ENCODE measurements around the gene USP54.

Gene USP54

DNA sequence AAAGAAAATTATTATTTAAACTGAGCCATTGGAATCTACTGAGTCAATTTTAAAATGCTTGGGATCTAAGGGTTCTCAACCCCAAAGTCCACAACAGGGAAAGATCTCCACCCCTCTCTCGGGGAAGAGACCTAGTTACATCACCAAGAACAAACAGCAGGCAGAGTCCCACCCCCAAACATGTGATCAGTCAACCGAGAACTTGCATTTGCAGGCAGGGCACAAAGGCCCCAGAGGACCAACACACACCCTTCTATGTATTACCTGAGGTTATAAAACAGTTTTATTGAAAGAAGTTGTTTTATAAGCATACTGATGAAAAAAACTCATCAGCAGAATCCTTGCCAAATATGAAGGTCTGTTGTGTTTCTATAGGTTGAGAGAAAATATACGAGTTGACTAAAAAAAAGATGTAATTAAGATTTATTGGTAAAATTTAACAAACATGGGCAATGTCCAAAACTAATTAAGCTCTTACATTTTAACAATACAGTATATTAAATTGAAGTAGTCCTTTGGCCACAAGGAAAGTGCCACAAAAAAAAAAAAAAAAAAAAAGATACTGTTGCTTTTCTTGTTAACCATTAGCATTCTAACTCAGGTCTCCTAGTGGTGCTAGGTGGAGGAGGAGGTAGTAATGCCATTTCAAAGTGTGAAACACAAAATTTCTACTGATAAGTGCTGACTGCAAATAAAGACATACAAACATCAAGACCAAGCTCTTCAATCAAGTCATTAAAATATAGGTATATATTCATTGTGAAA is 975 bp upstream of the USP54 start:
- Histone ChIP-seq H3K36me3 (ENCODE audit: control insufficient read depth, insufficient read depth, low read length) (no peaks in the 10 kb centered on the region), H3K4me2 (ENCODE audit: low read length) (no peak overlapping the region), H3K4me1 (peaks cover 9% of the 10 kb centered on the region), H3K27me3 (ENCODE audit: control insufficient read depth, insufficient read depth, low read length) (no peaks in the 10 kb centered on the region), H3K27ac (no peak overlapping the region), H3K9me3 (ENCODE audit: control insufficient read depth, low read length) (no peaks in the 10 kb centered on the region), H3K9ac (no peak overlapping the region), H3K79me2 (peaks cover 20% of the 10 kb centered on the region), H2AFZ (no peak overlapping the region), H3K4me3 (ENCODE audit: low read depth, low read length) (no peak overlapping the region)
- TF ChIP-seq, protein P1, sequence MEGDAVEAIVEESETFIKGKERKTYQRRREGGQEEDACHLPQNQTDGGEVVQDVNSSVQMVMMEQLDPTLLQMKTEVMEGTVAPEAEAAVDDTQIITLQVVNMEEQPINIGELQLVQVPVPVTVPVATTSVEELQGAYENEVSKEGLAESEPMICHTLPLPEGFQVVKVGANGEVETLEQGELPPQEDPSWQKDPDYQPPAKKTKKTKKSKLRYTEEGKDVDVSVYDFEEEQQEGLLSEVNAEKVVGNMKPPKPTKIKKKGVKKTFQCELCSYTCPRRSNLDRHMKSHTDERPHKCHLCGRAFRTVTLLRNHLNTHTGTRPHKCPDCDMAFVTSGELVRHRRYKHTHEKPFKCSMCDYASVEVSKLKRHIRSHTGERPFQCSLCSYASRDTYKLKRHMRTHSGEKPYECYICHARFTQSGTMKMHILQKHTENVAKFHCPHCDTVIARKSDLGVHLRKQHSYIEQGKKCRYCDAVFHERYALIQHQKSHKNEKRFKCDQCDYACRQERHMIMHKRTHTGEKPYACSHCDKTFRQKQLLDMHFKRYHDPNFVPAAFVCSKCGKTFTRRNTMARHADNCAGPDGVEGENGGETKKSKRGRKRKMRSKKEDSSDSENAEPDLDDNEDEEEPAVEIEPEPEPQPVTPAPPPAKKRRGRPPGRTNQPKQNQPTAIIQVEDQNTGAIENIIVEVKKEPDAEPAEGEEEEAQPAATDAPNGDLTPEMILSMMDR (IDR thresholded peaks at IDR 0.05), result no peak

DNA sequence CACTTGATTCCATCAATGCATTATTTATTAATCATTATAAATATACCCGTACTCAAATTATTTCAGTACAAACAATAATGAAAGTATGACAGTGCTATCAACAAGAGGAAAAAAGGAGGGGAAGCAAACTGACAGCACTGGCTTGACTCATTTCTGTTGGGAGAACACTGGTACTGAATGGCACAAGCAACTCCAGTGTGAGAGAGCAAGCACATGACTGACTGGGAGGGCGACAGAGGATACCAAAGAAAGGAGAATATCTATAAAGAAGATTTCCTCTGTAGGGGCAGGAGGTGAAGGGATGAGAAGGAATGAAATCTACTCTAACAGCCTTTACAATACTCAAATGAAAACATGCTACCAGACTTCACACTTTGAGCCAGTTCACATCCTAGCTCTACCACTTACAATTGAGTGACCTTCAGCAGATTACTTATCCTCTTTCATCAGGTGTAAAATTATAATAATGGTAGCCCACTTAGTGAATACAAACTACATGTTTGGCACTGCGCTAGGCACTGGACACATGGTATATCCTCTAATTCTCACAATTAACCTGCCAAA is 1.5 kb downstream of the USP54 start:
- Histone ChIP-seq H3K4me3 (ENCODE audit: low read depth, low read length) (no peak overlapping the region), H3K4me1 (peaks cover 13% of the 10 kb centered on the region)

DNA sequence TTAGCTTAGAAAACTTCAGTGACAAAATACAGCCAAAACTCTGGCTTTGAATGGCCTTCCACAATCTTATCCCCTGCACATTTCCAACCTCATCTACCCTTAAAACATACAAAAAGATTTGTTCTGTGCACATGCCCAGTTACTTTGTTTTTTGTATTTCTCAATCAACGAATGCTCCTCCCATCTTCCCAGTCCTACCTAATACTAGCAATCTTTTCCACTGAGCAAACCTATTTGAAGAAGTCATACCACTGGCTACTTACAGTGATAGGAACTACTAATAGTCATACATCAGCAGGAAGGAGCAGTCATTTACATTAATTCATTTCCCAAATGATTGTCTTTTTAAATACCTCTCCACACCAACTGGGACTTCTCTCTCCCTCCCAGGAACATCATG is 2.5 kb downstream of the USP54 start:
- H3K9ac ChIP-seq, result no peak overlapping the region
- H3K79me2 ChIP-seq, result peaks cover 7% of the 10 kb centered on the region
- H3K4me2 ChIP-seq (ENCODE audit: low read length), result no peak overlapping the region
- TF ChIP-seq, protein P1 (IDR thresholded peaks at IDR 0.05), result no peak
- H3K9me3 ChIP-seq (ENCODE audit: control insufficient read depth, low read length), result no peaks in the 10 kb centered on the region
- H3K27me3 ChIP-seq (ENCODE audit: control insufficient read depth, insufficient read depth, low read length), result no peaks in the 10 kb centered on the region
- H3K36me3 ChIP-seq (ENCODE audit: control insufficient read depth, insufficient read depth, low read length), result no peaks in the 10 kb centered on the region
- H3K4me3 ChIP-seq (ENCODE audit: low read depth, low read length), result no peak overlapping the region
- no peak overlapping the region for H2AFZ ChIP-seq
- peaks cover 13% of the 10 kb centered on the region for H3K4me1 ChIP-seq
- no peak overlapping the region for H3K27ac ChIP-seq

More for the DNA sequence above, 1.5 kb downstream of the USP54 start:
- peaks cover 7% of the 10 kb centered on the region for H3K79me2 ChIP-seq
- TF ChIP-seq, protein P1 (IDR thresholded peaks at IDR 0.05), result no peak
- no peaks in the 10 kb centered on the region for H3K9me3 ChIP-seq (ENCODE audit: control insufficient read depth, low read length)
- no peak overlapping the region for H3K27ac ChIP-seq
- no peaks in the 10 kb centered on the region for H3K36me3 ChIP-seq (ENCODE audit: control insufficient read depth, insufficient read depth, low read length)
- H3K9ac ChIP-seq, result no peak overlapping the region
- no peak overlapping the region for H2AFZ ChIP-seq
- no peaks in the 10 kb centered on the region for H3K27me3 ChIP-seq (ENCODE audit: control insufficient read depth, insufficient read depth, low read length)
- no peak overlapping the region for H3K4me2 ChIP-seq (ENCODE audit: low read length)

DNA sequence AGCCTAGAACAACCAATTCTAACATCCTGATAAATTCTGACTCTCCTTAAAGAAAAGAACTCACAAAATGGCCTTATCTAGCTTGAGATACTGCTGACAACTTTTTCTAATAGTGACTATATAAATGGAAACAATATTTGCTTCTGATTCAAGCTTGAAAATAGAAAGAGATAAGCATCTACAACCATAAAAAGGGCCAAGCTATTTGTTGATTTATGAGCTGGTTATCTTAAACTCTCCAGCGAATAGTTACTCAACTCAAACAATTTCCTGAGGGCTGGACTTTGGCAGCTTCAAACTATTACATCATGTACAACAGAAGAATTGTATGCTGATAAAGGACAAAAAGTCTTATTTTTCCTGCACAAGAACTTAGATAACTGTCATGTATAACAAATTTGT is 4.6 kb downstream of the USP54 start:
- TF ChIP-seq, protein P1 (IDR thresholded peaks at IDR 0.05), result no peak
- H3K27me3 ChIP-seq (ENCODE audit: control insufficient read depth, insufficient read depth, low read length), result no peaks in the 10 kb centered on the region
- peak overlapping the region; percentile 25 for H3K4me2 ChIP-seq (ENCODE audit: low read length)
- no peak overlapping the region for H3K9ac ChIP-seq
- no peak overlapping the region for H3K4me3 ChIP-seq (ENCODE audit: low read depth, low read length)
- no peaks in the 10 kb centered on the region for H3K36me3 ChIP-seq (ENCODE audit: control insufficient read depth, insufficient read depth, low read length)
- H3K9me3 ChIP-seq (ENCODE audit: control insufficient read depth, low read length), result no peaks in the 10 kb centered on the region
- peaks cover 8% of the 10 kb centered on the region for H3K4me1 ChIP-seq
- no peak overlapping the region for H2AFZ ChIP-seq
- H3K27ac ChIP-seq, result no peak overlapping the region
- H3K79me2 ChIP-seq, result peaks cover 9% of the 10 kb centered on the region

Measured in parathyroid adenoma (tissue), 2 donors.